ENCODE results near the gene SLC6A17.

The SLC6A17 gene

DNA sequence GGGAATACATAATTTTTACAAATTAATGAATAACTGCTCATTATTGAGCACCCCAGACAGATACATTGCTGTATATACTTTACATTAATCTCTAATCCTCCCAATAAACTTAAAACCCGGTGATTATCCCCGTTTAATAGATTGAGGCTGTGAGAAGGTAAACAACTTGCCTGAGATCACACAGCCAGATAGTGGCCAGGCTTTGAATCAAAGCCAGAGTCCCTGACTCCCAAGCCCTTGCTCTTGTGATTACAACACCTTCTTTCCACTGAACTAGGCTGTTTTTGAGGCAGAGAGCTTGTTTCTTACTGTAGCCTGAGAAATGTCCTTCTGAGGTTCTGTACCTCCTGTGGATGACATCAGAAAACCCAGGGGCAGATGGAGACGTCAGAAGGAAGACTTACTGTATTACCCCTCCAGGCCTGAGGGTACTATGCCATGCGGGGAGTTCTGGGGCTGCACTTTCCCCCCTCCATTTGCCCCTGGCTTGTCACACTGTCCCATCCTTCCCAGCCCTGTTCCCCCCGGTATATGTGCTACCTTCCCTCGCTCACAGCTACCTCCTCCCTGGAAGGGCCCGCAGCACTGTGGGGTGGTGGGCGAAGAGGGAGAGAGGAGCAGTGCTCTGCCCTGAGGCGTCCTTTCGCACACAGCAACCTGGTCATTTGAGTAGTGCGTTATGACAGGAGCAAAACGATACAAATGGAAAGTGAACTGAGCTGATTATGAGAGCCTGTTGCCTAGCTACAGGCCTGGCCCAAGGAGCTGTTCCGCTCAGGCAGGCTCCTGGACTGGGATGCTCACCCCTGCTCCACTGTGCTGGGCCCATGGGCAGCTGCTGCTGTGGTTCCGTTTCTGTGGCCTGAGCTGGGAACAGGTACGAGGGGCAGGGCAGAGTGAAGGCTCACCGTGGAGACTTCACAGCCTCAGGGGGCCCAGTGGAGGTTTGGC is 64.4 kb downstream of the SLC6A17 start:
- no peak overlapping the region for H3K4me3 ChIP-seq (ENCODE audit: low read depth in 1 of 2, low read length in 2 of 2)
- no peaks in the 10 kb centered on the region for H3K27me3 ChIP-seq (ENCODE audit: low read depth, low read length)
- H3K27ac ChIP-seq (ENCODE audit: low read length), result no peak overlapping the region
- H3K36me3 ChIP-seq (ENCODE audit: control insufficient read depth in 1 of 2, insufficient read depth in 2 of 2, low read length in 2 of 2), result peaks cover 0 to 3% of the 10 kb centered on the region in 2 donors
- H3K9me3 ChIP-seq (ENCODE audit: control insufficient read depth in 1 of 2, low read length in 2 of 2), result no peaks in the 10 kb centered on the region
- peaks cover 0 to 18% of the 10 kb centered on the region in 2 donors for H3K4me1 ChIP-seq (ENCODE audit: control insufficient read depth in 1 of 2, insufficient read depth in 2 of 2, low read length in 2 of 2)

DNA sequence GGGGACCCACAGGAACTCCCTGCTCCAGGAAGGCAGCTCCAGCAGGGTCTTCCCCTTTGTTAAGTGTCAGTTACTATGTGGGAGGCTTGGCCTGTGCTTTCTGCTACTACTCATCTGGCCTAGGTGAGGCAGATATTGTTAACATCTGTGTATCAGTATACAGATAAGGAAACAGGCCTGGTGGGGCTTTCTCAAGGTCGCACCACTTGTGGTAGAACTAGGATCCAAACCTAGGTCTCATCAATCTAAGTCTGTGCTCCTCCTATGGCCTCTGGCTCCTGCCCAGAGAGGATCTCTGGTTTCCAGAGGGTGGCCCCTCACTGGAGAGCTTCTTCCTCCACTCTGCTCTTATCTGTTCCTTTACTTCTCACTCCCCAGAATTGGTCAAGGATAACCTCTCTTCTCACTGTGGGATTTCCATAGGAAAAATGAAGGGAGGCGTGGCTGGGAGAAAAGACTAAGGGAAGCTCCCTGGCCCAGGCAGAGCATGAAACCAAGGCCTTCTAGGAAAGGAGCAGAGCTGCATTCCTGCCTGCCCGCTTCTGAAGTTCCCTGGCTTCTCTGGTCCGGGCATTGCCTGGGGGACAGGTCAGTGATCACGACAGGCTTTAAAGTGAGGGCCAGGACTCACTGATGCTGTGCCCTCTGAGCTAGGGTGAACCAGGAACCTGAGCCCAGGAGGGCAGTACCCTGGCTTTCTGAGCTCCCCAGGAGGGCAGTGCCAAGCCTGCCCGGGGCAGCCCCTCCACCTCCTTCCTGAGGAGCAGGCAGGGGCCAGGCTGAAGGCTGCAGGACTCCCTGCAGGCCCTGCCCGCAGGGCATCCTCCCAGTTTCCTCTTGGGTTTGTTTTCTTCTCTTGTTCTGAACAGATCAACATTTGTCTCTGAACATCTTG is 65.6 kb downstream of the SLC6A17 start:
- Histone ChIP-seq H3K4me1 (ENCODE audit: control insufficient read depth in 1 of 2, insufficient read depth in 2 of 2, low read length in 2 of 2) (peaks cover 0 to 18% of the 10 kb centered on the region in 2 donors), H3K36me3 (ENCODE audit: control insufficient read depth in 1 of 2, insufficient read depth in 2 of 2, low read length in 2 of 2) (peaks cover 0 to 3% of the 10 kb centered on the region in 2 donors), H3K27ac (ENCODE audit: low read length) (no peak overlapping the region), H3K4me3 (ENCODE audit: low read depth in 1 of 2, low read length in 2 of 2) (no peak overlapping the region), H3K27me3 (ENCODE audit: low read depth, low read length) (no peaks in the 10 kb centered on the region), H3K9me3 (ENCODE audit: control insufficient read depth in 1 of 2, low read length in 2 of 2) (no peaks in the 10 kb centered on the region)

DNA sequence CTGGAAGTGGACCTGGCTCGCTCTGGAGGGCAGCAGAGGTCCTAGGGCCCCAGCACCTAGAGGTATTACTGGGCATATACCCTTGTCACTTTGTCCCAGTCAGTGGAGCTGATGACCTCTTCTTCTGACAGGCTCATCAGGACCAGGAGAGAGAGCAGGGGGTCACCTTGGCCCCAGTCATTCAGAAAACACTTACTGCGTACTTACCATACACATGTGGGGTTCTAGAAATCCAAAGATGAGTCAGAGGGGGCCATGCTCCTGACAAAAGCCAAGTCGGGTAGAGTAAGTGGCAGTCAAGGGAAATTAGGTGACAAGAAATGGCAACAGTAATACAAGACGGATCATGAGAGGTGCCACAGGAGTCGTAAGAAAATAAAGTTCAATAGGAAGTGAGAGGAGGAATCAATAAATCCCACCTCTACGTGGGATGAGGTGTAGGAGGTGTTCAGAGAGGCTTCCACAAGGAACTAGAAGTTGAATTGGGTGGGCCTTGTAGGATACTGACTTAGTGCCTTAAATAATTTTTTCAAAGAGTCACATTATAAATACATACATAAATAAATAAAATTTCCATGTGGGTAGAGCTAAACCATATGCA is 66.7 kb downstream of the SLC6A17 start:
- no peak overlapping the region for H3K27ac ChIP-seq (ENCODE audit: low read length)
- peaks cover 0 to 3% of the 10 kb centered on the region in 2 donors for H3K36me3 ChIP-seq (ENCODE audit: control insufficient read depth in 1 of 2, insufficient read depth in 2 of 2, low read length in 2 of 2)
- peaks cover 0 to 13% of the 10 kb centered on the region in 2 donors for H3K4me1 ChIP-seq (ENCODE audit: control insufficient read depth in 1 of 2, insufficient read depth in 2 of 2, low read length in 2 of 2)
- H3K4me3 ChIP-seq (ENCODE audit: low read depth in 1 of 2, low read length in 2 of 2), result no peak overlapping the region
- no peaks in the 10 kb centered on the region for H3K27me3 ChIP-seq (ENCODE audit: low read depth, low read length)
- H3K9me3 ChIP-seq (ENCODE audit: control insufficient read depth in 1 of 2, low read length in 2 of 2), result no peaks in the 10 kb centered on the region

DNA sequence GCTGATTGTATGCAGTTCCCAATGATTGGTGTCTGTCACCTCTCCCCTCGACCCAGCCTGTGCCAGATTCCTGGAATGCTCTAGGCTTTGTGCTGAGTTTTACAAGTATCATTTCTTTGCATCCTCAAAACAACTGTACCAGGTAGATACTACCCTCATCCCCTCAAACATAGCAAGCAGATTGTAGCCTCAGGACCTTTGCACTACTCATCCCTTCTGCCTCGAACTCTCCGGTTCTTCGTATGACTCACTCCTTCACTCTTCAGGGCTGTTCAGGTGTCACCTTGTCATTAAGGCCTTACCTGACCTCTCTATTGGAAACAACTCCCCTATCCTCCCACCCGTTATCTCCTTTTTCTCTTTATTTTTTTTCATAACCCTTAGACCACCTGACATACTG is 67.8 kb downstream of the SLC6A17 start:
- Histone ChIP-seq H3K4me1 (ENCODE audit: control insufficient read depth in 1 of 2, insufficient read depth in 2 of 2, low read length in 2 of 2) (peaks cover 0 to 4% of the 10 kb centered on the region in 2 donors), H3K36me3 (ENCODE audit: control insufficient read depth in 1 of 2, insufficient read depth in 2 of 2, low read length in 2 of 2) (peaks cover 0 to 11% of the 10 kb centered on the region in 2 donors)

DNA sequence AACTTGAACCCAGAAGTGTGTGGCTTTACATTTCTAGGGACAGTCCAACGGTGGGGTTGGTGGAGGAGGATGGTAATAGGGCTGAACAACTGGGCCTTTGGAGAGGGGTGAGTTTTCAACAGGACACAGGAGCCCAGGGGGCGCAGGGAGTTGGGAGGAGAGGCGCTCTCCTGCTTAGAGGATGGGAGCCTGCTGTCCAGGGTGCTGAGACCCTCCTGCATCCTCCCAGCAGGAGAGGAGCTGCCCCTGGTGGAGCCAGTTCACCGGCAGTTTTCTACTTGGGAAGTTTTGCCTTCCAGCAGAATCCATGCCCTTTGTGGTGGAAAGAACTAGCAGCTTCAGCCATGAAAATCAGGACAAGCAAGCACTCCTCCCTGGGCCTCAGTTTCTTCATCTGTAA is 68.4 kb downstream of the SLC6A17 start:
- no peaks in the 10 kb centered on the region for H3K9me3 ChIP-seq (ENCODE audit: control insufficient read depth in 1 of 2, low read length in 2 of 2)
- no peaks in the 10 kb centered on the region for H3K27me3 ChIP-seq (ENCODE audit: low read depth, low read length)
- H3K4me1 ChIP-seq (ENCODE audit: control insufficient read depth in 1 of 2, insufficient read depth in 2 of 2, low read length in 2 of 2), result peaks cover 0 to 4% of the 10 kb centered on the region in 2 donors
- no peak overlapping the region for H3K4me3 ChIP-seq (ENCODE audit: low read depth in 1 of 2, low read length in 2 of 2)
- H3K27ac ChIP-seq (ENCODE audit: low read length), result no peak overlapping the region
- H3K36me3 ChIP-seq (ENCODE audit: control insufficient read depth in 1 of 2, insufficient read depth in 2 of 2, low read length in 2 of 2), result peaks cover 0 to 17% of the 10 kb centered on the region in 2 donors

More for the DNA sequence above, 67.8 kb downstream of the SLC6A17 start:
- H3K9me3 ChIP-seq (ENCODE audit: control insufficient read depth in 1 of 2, low read length in 2 of 2), result no peaks in the 10 kb centered on the region
- H3K27me3 ChIP-seq (ENCODE audit: low read depth, low read length), result no peaks in the 10 kb centered on the region
- H3K4me3 ChIP-seq (ENCODE audit: low read depth in 1 of 2, low read length in 2 of 2), result no peak overlapping the region
- no peak overlapping the region for H3K27ac ChIP-seq (ENCODE audit: low read length)

DNA sequence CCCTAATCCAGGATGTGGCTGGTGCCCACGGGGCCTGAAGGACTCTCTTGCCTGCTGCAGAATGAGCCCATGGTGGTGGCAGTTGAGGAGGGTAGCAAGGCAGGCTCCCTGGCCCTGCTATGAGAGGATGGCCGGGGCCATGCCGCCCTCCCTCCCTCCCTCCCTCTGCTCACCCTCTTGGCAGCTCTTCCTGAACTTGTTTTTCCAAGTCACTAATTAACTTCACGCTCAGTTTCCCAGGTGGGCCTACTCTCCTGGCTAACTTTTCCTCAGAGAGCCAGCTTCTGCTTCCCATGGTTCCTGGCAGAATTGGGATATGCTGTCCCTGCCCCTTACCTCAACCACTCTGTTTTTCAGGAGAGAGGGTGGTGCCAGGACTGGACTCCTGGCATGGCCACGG is 70.0 kb downstream of the SLC6A17 start:
- no peaks in the 10 kb centered on the region for H3K9me3 ChIP-seq (ENCODE audit: control insufficient read depth in 1 of 2, low read length in 2 of 2)
- H3K4me1 ChIP-seq (ENCODE audit: control insufficient read depth in 1 of 2, insufficient read depth in 2 of 2, low read length in 2 of 2), result no peaks in the 10 kb centered on the region
- H3K27me3 ChIP-seq (ENCODE audit: low read depth, low read length), result no peaks in the 10 kb centered on the region
- peaks cover 0 to 25% of the 10 kb centered on the region in 2 donors for H3K36me3 ChIP-seq (ENCODE audit: control insufficient read depth in 1 of 2, insufficient read depth in 2 of 2, low read length in 2 of 2)
- no peak overlapping the region for H3K27ac ChIP-seq (ENCODE audit: low read length)
- H3K4me3 ChIP-seq (ENCODE audit: low read depth in 1 of 2, low read length in 2 of 2), result no peak overlapping the region

DNA sequence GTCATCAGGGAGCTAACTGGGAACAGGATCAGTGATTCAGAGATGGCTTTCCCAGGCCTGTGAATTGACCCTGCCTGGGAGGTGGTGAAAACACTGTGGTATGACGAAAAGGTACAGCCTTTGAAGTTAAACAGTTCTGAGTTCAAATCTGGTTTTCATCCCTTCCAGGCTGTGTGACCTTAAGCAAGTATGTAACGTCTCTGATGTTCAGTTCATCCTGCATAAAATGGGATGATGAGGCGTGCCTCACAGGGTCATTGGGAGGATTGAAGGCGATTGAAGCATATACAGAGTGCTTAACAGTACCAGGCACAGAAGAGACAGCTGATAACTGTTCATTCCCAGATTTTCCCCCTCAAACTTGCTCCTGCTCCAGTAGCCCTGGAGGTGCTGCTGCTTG is 70.8 kb downstream of the SLC6A17 start:
- Histone ChIP-seq H3K27me3 (ENCODE audit: low read depth, low read length) (no peaks in the 10 kb centered on the region), H3K9me3 (ENCODE audit: control insufficient read depth in 1 of 2, low read length in 2 of 2) (no peaks in the 10 kb centered on the region), H3K36me3 (ENCODE audit: control insufficient read depth in 1 of 2, insufficient read depth in 2 of 2, low read length in 2 of 2) (peaks cover 0 to 27% of the 10 kb centered on the region in 2 donors), H3K27ac (ENCODE audit: low read length) (no peak overlapping the region), H3K4me1 (ENCODE audit: control insufficient read depth in 1 of 2, insufficient read depth in 2 of 2, low read length in 2 of 2) (no peaks in the 10 kb centered on the region), H3K4me3 (ENCODE audit: low read depth in 1 of 2, low read length in 2 of 2) (no peak overlapping the region)

DNA sequence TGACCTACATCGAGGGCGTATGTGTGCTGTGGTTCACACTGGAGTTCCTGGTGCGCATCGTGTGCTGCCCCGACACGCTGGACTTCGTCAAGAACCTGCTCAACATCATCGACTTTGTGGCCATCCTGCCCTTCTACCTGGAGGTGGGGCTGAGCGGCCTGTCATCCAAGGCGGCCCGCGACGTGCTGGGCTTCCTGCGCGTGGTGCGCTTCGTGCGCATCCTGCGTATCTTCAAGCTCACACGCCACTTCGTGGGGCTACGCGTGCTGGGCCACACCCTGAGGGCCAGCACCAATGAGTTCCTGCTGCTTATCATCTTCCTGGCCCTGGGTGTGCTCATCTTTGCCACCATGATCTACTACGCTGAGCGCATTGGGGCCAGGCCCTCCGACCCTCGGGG is 72.8 kb downstream of the SLC6A17 start:
- no peak overlapping the region for H3K27ac ChIP-seq (ENCODE audit: low read length)
- H3K27me3 ChIP-seq (ENCODE audit: low read depth, low read length), result no peaks in the 10 kb centered on the region
- peaks cover 3 to 40% of the 10 kb centered on the region in 2 donors for H3K36me3 ChIP-seq (ENCODE audit: control insufficient read depth in 1 of 2, insufficient read depth in 2 of 2, low read length in 2 of 2)
- H3K9me3 ChIP-seq (ENCODE audit: control insufficient read depth in 1 of 2, low read length in 2 of 2), result no peaks in the 10 kb centered on the region
- no peaks in the 10 kb centered on the region for H3K4me1 ChIP-seq (ENCODE audit: control insufficient read depth in 1 of 2, insufficient read depth in 2 of 2, low read length in 2 of 2)
- H3K4me3 ChIP-seq (ENCODE audit: low read depth in 1 of 2, low read length in 2 of 2), result no peak overlapping the region

DNA sequence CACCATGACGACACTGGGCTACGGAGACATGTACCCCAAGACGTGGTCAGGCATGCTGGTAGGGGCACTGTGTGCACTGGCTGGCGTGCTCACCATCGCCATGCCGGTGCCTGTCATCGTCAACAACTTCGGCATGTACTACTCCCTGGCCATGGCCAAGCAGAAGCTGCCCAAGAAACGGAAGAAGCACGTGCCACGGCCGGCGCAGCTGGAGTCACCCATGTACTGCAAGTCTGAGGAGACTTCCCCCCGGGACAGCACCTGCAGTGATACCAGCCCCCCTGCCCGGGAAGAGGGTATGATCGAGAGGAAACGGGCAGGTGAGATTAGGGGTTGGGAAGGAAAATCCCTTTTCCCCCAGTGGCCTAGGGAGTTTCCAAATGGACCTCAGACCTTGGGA is 73.3 kb downstream of the SLC6A17 start:
- Histone ChIP-seq H3K9me3 (ENCODE audit: control insufficient read depth in 1 of 2, low read length in 2 of 2) (no peaks in the 10 kb centered on the region), H3K4me3 (ENCODE audit: low read depth in 1 of 2, low read length in 2 of 2) (no peak overlapping the region), H3K27ac (ENCODE audit: low read length) (no peak overlapping the region), H3K27me3 (ENCODE audit: low read depth, low read length) (no peaks in the 10 kb centered on the region), H3K36me3 (ENCODE audit: control insufficient read depth in 1 of 2, insufficient read depth in 2 of 2, low read length in 2 of 2) (peaks cover 3 to 44% of the 10 kb centered on the region in 2 donors), H3K4me1 (ENCODE audit: control insufficient read depth in 1 of 2, insufficient read depth in 2 of 2, low read length in 2 of 2) (no peaks in the 10 kb centered on the region)

DNA sequence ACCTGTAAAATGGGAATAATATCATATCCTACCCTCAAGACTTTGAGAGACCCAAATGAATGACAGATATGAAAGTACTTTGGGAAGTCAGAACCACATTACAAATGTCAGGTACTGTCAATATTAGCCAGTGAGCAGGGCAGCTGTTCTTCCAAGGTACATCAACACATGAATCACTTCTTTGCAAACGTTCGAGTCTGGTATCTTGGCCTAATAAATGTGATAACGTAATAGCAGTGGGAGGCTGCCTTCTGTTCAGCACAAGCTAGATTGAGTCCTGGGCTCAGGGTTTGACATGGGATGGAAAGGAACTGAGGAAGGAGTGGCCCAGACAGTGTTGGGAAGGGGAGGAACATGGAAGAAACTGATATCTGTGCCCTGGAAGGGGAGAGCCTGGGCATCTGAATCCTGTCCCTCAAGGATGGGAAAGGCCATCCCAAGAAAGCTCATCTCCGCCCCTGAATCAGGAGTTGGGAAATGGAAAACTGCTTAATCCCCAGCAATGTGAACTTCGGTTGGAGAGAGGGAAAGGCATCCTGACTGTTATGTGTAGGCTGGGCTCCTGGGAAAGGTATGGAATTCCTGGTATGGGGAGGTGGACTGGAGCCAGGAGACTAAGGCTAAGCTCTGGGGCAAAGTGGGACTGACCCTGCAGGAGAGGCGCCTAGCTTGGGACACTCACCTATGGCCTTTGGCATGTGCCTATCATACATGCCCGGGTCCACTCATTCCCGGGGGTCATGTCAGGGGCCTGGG is 74.1 kb downstream of the SLC6A17 start:
- peaks cover 3 to 41% of the 10 kb centered on the region in 2 donors for H3K36me3 ChIP-seq (ENCODE audit: control insufficient read depth in 1 of 2, insufficient read depth in 2 of 2, low read length in 2 of 2)
- H3K27me3 ChIP-seq (ENCODE audit: low read depth, low read length), result no peaks in the 10 kb centered on the region

More for the DNA sequence above, 74.1 kb downstream of the SLC6A17 start:
- H3K9me3 ChIP-seq (ENCODE audit: control insufficient read depth in 1 of 2, low read length in 2 of 2), result no peaks in the 10 kb centered on the region
- no peak overlapping the region for H3K27ac ChIP-seq (ENCODE audit: low read length)
- no peaks in the 10 kb centered on the region for H3K4me1 ChIP-seq (ENCODE audit: control insufficient read depth in 1 of 2, insufficient read depth in 2 of 2, low read length in 2 of 2)
- H3K4me3 ChIP-seq (ENCODE audit: low read depth in 1 of 2, low read length in 2 of 2), result no peak overlapping the region

Data from muscle layer of duodenum (tissue), 2 donors.